ENCODE data around the gene ZNF497.

The ZNF497 gene

GRCh38 chr19:58372311-58373133 is 10.0 kb upstream of the ZNF497 start:
- no peak for DNase-seq (ENCODE audit: extremely low read depth, low read depth)
- TF ChIP-seq CTCF (IDR thresholded peaks at IDR 0.05; ENCODE audit: low read depth, low read length), result no peak

- TF ChIP-seq CTCF (IDR thresholded peaks at IDR 0.05; ENCODE audit: low read depth, low read length), result no peak
- no peak for DNase-seq (ENCODE audit: extremely low read depth, low read depth)
Measured at GRCh38 chr19:58368561-58369360, 6.2 kb upstream of the ZNF497 start.

- DNase-seq (ENCODE audit: extremely low read depth, low read depth), result no peak
- TF ChIP-seq CTCF (IDR thresholded peaks at IDR 0.05; ENCODE audit: low read depth, low read length), result no peak
Measured at GRCh38 chr19:58367698-58368454, 5.3 kb upstream of the ZNF497 start.

- no peak for TF ChIP-seq CTCF (IDR thresholded peaks at IDR 0.05; ENCODE audit: low read depth, low read length)
- DNase-seq (ENCODE audit: extremely low read depth, low read depth), result no peak
Measured at GRCh38 chr19:58366585-58367430, 4.3 kb upstream of the ZNF497 start.

- no peak for TF ChIP-seq CTCF (IDR thresholded peaks at IDR 0.05; ENCODE audit: low read depth, low read length)
- DNase-seq (ENCODE audit: extremely low read depth, low read depth), result no peak
Measured at GRCh38 chr19:58364146-58364545, 1.6 kb upstream of the ZNF497 start.

GRCh38 chr19:58361900-58362271 is 665 bp downstream of the ZNF497 start:
- TF ChIP-seq CTCF (IDR thresholded peaks at IDR 0.05; ENCODE audit: low read depth, low read length), result no peak; the same call in none of the 2 replicates
- no peak for DNase-seq (ENCODE audit: extremely low read depth, low read depth)
